NCI-H82 treated with DMSO at 0.1 percent for 48 hours (cell line): ENCODE results near the gene GKN2.
"Not testable (repeated sequence)": the region's sequence is repeated elsewhere in the genome, so short reads cannot be mapped to it uniquely, and the experiment has no call there.

Experiments
- DNase-seq: peaks from one replicate; lab custom pipeline; 2025; ENCODE audit not compliant: unreplicated experiment; lab: John Stamatoyannopoulos, UW

Gene GKN2

GRCh38 chr2:68961380-68961779 lies 8.7 kb upstream of the GKN2 start:
- DNase-seq = no peak

GRCh38 chr2:68959001-68959400 lies 6.3 kb upstream of the GKN2 start:
- no peak for DNase-seq

GRCh38 chr2:68955432-68955831 lies 2.7 kb upstream of the GKN2 start:
- DNase-seq = not testable (repeated sequence)

- DNase-seq = no peak
Measured at GRCh38 chr2:68951899-68952298, 794 bp downstream of the GKN2 start.

GRCh38 chr2:68948710-68949109 lies 4.0 kb downstream of the GKN2 start:
- DNase-seq = no peak

- no peak for DNase-seq
Measured at GRCh38 chr2:68946117-68946516, 6.6 kb downstream of the GKN2 start.

- peak; percentile 78 for DNase-seq
Measured at GRCh38 chr2:68943581-68944568, 8.8 kb downstream of the GKN2 start.

- DNase-seq = no peak
Measured at GRCh38 chr2:68942827-68943226, 9.9 kb downstream of the GKN2 start.

- no peak for DNase-seq
Measured at GRCh38 chr2:68940369-68940768, 12.3 kb downstream of the GKN2 start.

GRCh38 chr2:68939962-68940361 lies 12.7 kb downstream of the GKN2 start:
- no peak for DNase-seq

- no peak for DNase-seq
Measured at GRCh38 chr2:68938938-68939337, 13.8 kb downstream of the GKN2 start.

- DNase-seq = no peak
Measured at GRCh38 chr2:68937346-68938055, 15.2 kb downstream of the GKN2 start.

GRCh38 chr2:68936889-68937288 lies 15.8 kb downstream of the GKN2 start:
- DNase-seq = no peak

GRCh38 chr2:68936427-68936826 lies 16.3 kb downstream of the GKN2 start:
- DNase-seq = no peak

GRCh38 chr2:68935471-68935870 lies 17.2 kb downstream of the GKN2 start:
- no peak for DNase-seq

- no peak for DNase-seq
Measured at GRCh38 chr2:68934021-68934420, 18.7 kb downstream of the GKN2 start.

- DNase-seq = no peak
Measured at GRCh38 chr2:68932402-68932801, 20.3 kb downstream of the GKN2 start.

- peak; percentile 88 for DNase-seq
Measured at GRCh38 chr2:68931799-68932198, 20.9 kb downstream of the GKN2 start.

- DNase-seq = peak; percentile 88
Measured at GRCh38 chr2:68931149-68931711, 21.5 kb downstream of the GKN2 start.

GRCh38 chr2:68926796-68927195 lies 25.9 kb downstream of the GKN2 start:
- DNase-seq = no peak

GRCh38 chr2:68925295-68925896 lies 27.3 kb downstream of the GKN2 start:
- peak; percentile 28 for DNase-seq
